ENCODE measurements around the gene GTSE1.

- no peak for TF ChIP-seq POLR2AphosphoS5 (IDR thresholded peaks at IDR 0.05)
- TF ChIP-seq, protein P1, sequence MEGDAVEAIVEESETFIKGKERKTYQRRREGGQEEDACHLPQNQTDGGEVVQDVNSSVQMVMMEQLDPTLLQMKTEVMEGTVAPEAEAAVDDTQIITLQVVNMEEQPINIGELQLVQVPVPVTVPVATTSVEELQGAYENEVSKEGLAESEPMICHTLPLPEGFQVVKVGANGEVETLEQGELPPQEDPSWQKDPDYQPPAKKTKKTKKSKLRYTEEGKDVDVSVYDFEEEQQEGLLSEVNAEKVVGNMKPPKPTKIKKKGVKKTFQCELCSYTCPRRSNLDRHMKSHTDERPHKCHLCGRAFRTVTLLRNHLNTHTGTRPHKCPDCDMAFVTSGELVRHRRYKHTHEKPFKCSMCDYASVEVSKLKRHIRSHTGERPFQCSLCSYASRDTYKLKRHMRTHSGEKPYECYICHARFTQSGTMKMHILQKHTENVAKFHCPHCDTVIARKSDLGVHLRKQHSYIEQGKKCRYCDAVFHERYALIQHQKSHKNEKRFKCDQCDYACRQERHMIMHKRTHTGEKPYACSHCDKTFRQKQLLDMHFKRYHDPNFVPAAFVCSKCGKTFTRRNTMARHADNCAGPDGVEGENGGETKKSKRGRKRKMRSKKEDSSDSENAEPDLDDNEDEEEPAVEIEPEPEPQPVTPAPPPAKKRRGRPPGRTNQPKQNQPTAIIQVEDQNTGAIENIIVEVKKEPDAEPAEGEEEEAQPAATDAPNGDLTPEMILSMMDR (IDR thresholded peaks at IDR 0.05), result no peak
These were observed 76.5 kb downstream of the GTSE1 start for GRCh38 chr22:46373159-46373558.

Measured in gastroesophageal sphincter (tissue), 3 donors.